Measurements from ENCODE around the gene SLC31A1. TPM values are rescaled to one million over a fixed set of nuclear protein-coding genes. Genes with fewer than 3 reads are reported as not detected.

SLC31A1 gene
- total RNA-seq, 1 donor from 2014 or later = 14.8 TPM

DNA sequence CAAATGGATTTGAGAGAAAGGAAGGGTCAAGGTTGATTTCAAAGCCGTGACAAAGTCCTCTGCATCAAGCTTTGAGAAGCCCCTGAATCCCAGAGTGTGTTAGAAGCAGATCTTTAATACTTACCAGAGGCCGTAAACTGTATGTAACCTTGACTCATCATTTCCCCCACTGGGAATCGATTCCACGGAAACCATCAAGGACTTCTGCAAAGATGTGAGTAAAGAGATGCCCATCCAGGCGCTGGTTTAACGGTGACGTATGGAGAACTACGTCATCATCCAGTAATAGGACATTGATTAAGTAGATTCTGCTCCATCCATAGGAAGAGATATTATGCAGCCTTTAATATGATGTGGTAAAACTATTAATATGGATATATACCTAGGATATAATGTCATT is 80.2 kb downstream of the SLC31A1 start:
- no peak for DNase-seq (ENCODE audit: extremely low read depth, low read depth, low spot score)

DNA sequence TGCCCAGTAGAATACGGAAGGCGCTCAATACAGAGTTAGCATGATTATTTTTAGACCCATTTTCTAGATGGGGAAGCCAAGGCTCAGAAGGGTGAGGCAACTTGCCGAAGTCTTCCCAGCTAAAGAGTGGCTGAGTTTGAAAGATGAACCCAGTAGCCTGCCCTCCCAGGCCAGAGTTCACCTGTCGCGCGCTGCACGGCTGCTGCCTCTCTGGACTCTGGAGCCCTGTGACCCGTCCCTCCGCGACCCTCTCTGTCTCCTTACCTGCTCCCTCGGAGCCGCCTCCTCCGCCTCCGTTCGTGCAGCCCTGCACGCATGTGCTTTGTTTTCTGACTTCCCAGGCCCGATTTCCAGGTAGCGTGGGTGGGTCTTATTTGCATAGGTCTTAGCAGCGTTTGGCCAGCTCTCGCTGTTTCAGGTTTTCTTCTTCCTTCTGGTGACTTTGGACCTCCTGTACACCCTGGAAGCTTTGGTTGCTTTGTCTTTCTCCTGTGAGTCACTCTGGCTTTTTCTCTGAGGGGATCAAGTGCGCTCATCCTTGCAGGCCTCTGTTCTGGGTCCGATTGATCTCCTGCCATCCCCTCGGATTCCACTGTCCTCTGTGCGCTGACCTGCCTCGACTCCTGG is 81.6 kb downstream of the SLC31A1 start, which contains the start of gene RNF183:
RNF183 (minus strand) TSS at position 585 of the 627 bp plus-strand sequence. CDS start 5,192 bp downstream, outside the sequence.
- DNase-seq (ENCODE audit: extremely low read depth, low read depth, low spot score) = no peak

DNA sequence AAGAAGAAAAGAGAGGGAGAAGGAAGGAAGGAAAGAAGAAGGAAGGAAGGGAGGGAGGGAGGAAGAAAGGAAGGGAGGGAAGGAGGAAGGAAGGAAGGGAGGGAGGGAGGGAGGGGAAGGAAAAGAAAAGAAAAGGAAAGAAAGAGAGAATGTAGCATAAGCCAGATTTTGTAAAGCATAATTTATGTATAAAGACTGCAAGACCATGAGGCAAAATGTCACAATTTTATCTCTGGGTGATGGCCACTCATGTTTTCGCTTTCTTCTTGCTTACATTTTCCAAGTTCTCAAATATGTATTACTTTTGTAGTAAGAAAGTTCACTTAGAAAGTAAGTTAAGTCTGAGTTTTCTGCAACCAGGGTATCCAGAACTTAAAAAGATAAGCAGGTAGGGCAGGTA is 85.2 kb downstream of the SLC31A1 start:
- no peak for DNase-seq (ENCODE audit: extremely low read depth, low read depth, low spot score)

DNA sequence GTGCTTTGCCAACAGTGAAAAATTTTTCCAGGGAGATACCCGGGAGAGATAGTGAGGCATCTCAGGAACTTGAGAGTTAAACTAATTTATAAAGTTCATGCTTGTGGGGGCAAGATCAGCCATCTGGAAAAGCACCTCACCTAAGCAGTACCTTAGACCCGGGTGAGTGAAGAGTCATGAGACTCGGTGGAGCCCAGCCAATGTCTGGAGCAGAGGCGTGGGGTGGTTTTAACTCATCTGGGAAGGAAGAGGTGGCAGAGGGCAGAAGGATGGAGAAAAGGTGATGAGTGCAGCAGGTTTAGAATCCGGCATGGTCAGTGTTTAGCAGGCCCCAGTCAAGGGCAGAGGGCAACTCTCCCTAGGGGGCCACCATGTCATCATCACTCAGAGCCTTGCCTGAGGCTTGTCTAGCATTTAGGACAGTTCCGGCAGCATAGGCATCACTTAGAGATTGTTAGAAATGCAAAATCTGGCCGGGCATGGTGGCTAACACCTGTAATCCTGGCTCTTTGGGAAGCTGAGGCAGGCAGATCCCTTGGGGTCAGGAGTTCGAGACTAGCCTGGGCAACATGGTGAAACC is 86.1 kb downstream of the SLC31A1 start:
- DNase-seq (ENCODE audit: extremely low read depth, low read depth, low spot score) = no peak

DNA sequence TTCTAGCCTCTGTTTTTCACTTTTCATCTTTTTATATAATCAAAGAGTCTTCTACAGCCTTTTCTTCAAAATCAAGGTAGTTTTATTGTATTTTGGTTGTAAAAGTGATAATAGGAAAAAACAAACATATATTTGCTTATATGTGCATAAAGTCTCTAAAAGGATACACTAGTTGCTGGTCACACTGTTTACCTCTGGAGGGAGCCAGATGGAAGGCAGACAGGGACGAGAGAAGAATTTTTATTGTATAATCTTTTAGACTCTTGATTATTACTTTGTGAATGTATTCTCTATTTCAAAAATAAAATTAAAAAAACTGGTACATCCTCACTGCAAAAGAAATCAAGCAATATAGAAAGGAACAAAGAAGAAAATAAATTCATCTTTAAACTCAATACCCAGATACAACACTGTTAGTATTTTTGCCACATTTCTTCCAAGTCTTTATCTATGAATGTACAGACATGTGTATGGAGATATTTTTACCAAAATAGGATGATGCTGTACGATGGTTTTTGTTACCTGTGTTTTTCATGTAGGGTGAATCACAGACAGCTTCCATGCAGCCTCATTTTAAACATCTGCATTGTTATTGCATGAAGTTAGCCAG is 88.0 kb downstream of the SLC31A1 start:
- DNase-seq (ENCODE audit: extremely low read depth, low read depth, low spot score) = no peak

DNA sequence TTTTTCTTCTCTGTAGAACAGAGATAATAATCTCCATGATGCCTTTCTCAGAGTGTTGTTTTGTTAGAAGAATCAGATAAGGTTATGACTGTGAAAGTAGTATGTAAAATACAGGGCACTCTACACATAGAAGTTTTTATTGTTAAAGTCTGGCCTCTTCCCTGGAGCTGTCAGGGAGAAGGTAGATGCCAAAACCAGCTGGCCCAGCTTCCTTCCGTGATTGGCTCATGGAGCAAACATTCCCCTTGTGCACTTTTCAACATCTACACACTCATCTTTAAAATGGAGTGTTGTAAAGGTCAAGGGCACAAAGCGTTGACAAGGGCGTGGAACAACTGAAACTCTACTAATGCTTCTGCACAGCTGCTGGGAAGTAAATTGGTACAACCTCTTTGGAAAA is 89.2 kb downstream of the SLC31A1 start:
- no peak for DNase-seq (ENCODE audit: extremely low read depth, low read depth, low spot score)

DNA sequence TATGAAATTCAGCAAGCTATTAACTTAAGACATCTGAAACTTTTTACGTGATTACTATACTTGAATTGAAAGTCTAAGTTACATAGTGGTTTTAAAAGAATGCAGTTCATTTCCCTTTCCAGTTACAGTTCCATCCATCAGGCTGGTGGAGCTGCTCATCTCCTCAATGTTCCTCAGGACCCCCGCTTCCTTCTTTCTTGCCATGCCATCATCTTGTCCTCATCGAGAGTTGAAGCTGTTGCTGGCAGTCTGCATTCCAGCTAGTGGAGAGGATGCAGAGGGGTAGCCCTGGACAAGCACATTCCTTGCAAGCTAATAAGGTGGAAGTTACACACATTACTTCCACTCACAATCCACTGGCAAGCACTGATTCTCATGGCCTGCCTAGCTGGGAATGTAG is 90.6 kb downstream of the SLC31A1 start:
- DNase-seq (ENCODE audit: extremely low read depth, low read depth, low spot score) = no peak

DNA sequence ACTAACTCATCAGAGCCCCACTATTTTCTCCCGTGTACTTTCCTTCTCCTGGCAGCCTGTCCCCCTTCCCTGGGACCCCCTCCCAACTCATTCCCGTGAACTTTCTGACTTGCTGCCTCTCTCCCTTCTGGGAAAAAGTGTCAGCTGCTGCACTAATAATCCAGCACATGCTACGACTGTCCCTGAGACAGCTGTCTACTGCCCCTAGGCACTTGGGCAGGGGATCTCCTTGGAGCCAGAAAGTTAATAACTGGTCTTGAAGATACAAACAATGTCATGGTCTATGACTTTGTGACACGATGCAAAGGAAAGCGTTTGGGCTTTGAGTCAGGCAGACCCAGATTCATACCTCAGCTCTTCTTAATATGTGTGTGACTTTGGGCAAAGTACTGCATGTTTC is 91.9 kb downstream of the SLC31A1 start:
- no peak for DNase-seq (ENCODE audit: extremely low read depth, low read depth, low spot score)

Other genes with a start within 250 kb of the SLC31A1 start
- gene ZNF883, start 209.4 kb upstream of the SLC31A1 start, total RNA-seq = 2.2 and 4.1 TPM in 2 replicates
- gene ZFP37, start 164.8 kb upstream of the SLC31A1 start, total RNA-seq = 0.64 and 1.1 TPM in 2 replicates
- 6.5 and 8.0 TPM in 2 replicates for gene SLC31A2, start 70.5 kb upstream of the SLC31A1 start, total RNA-seq
- gene FKBP15, start 267 bp upstream of the SLC31A1 start, total RNA-seq = 19.5 and 25.1 TPM in 2 replicates
- 20.9 and 24.3 TPM in 2 replicates for gene CDC26, start 54.0 kb downstream of the SLC31A1 start, total RNA-seq
- 23.1 and 23.7 TPM in 2 replicates for gene PRPF4, start 54.1 kb downstream of the SLC31A1 start, total RNA-seq
- gene RNF183, start 81.8 kb downstream of the SLC31A1 start, total RNA-seq = not detected in 2 replicates
- 0.68 and 0.99 TPM in 2 replicates for gene WDR31, start 118.7 kb downstream of the SLC31A1 start, total RNA-seq
- not detected in 2 replicates for gene BSPRY, start 128.0 kb downstream of the SLC31A1 start, total RNA-seq
- gene HDHD3, start 155.4 kb downstream of the SLC31A1 start, total RNA-seq = 8.5 and 17.4 TPM in 2 replicates
- 18.9 and 19.6 TPM in 2 replicates for gene ALAD, start 179.7 kb downstream of the SLC31A1 start, total RNA-seq
- 36.9 and 40.0 TPM in 2 replicates for gene POLE3, start 189.1 kb downstream of the SLC31A1 start, total RNA-seq
- 0.48 and 0.53 TPM in 2 replicates for gene C9orf43, start 189.2 kb downstream of the SLC31A1 start, total RNA-seq
- gene RGS3, start 242.2 kb downstream of the SLC31A1 start, total RNA-seq = 281 and 602 TPM in 2 replicates